Activated CD4-positive, alpha-beta T cell treated with anti-CD3 and anti-CD28 coated beads, Interleukin-2, Interleukin-6, amounts not matched to agents 100 ng/mL and 50 ng/mL, durations not matched to agents 16 hours and 8 hours (primary cell): Measurements from ENCODE around the gene ENKUR.

ENCODE experiments used
- DNase-seq: peaks from one replicate; pipeline ENCODE4 v3.0.0-alpha.2; 2020

The ENKUR gene

GRCh38 chr10:24938525-24938924 lies 77.4 kb downstream of the ENKUR start:
- DNase-seq = no peak

- no peak for DNase-seq
These were observed 77.9 kb downstream of the ENKUR start for GRCh38 chr10:24938076-24938475.

- no peak for DNase-seq
These were observed 80.3 kb downstream of the ENKUR start for GRCh38 chr10:24935504-24936292.
